Ovary (tissue), 9 donors: ENCODE results near the gene TRAF3. TPM values are rescaled to one million over a fixed set of nuclear protein-coding genes. Genes with fewer than 3 reads are reported as not detected.

Experiments used
- DNase-seq, 5 donors: peaks; one replicate each; pipeline ENCODE4 v3.0.0-alpha.2; 2019 to 2020
- H3K27ac ChIP-seq, 2 donors: fragments of 200-600 bp; one replicate each; pipeline versions ENCODE4 v1.5.1 to v1.8.0; 2019 to 2022
- H3K27me3 ChIP-seq: fragments of 200-600 bp; one replicate; pipeline ENCODE4 v1.8.0; 2022
- H3K36me3 ChIP-seq: fragments of 200-600 bp; sonication (generic); one replicate; pipeline ENCODE4 v1.5.1; 2019
- H3K4me1 ChIP-seq: one replicate; pipeline ENCODE4 v1.8.1; 2013; ENCODE audit warnings: mild to moderate bottlenecking, moderate library complexity; ENCODE audit not compliant: insufficient read depth
- H3K4me3 ChIP-seq: fragments of 200-600 bp; sonication (generic); one replicate; pipeline ENCODE4 v1.5.1; 2017
- H3K9me3 ChIP-seq, 2 donors: fragments of 200-600 bp in 1 of 2; sonication (generic) in 1 of 2; one replicate each; pipeline versions ENCODE4 v1.5.1 to v1.8.1; 2013 to 2019; ENCODE audit warnings: mild to moderate bottlenecking in 1 of 2, moderate library complexity in 1 of 2
- CTCF ChIP-seq, 3 donors: fragments of 450-650 bp in 2 of 3; fragments of 200-600 bp in 1 of 3; IDR thresholded peaks; one replicate each; pipeline versions ENCODE4 v1.5.1 to v1.8.0; 2016 to 2022; ENCODE audit warnings: antibody characterized with exemption in 3 of 3, mild to moderate bottlenecking in 1 of 3
- EP300 ChIP-seq: sonication (generic); formaldehyde crosslinking; IDR thresholded peaks from one replicate; pipeline ENCODE4 v1.6.1; 2017; ENCODE audit warnings: antibody characterized with exemption
- POLR2A ChIP-seq: fragments of 450-650 bp; IDR thresholded peaks from one replicate; pipeline ENCODE4 v1.6.1; 2017; ENCODE audit warnings: antibody characterized with exemption, mild to moderate bottlenecking, moderate library complexity
- WGBS, 3 donors: extraction: QIAGEN DNeasy Blood & Tissue Kit in 1 of 3; methylation state at CpG; one replicate each; pipeline versions ENCODE4 v1.1.5 to v1.1.7; 2013 to 2017; 5-methylcytosine and 5-hydroxymethylcytosine counted together
- intact Hi-C, 4 donors: fragments of 100-400 bp; cut with DNase I; formaldehyde crosslinking; loops; one replicate each; pipeline versions ENCODE4 v1.11.0 to v1.15.1; 2022 to 2023
- polyA plus RNA-seq, 2 donors: library from polyadenylated mRNA; stranded (reverse); fragments of 200-250 nt in 1 of 2; fragments of 350-450 nt in 1 of 2; fragmentation: Illumina TruSeq in 1 of 2; extraction: RNeasy Lipid Tissue Mini Kit (QIAGEN cat#74804) in 1 of 2; gene quantifications; one replicate each; pipeline ENCODE4 v1.2.3, GENCODE V29; 2013 to 2014
- total RNA-seq, 7 donors: library from RNA; depleted of rRNA in 2 of 7; stranded (reverse); fragments of >200 nt in 2 of 7; fragmentation: NEBNext Ultra II Directional in 3 of 7; extraction: Animal tissue kit (Norgen Biotek cat#: 25700) in 3 of 7; gene quantifications; one replicate each; pipeline versions ENCODE4 v1.1.0 to v1.2.4, GENCODE V29; 2016 to 2023
- donor health status: DM: no; HTN: no; CAD: no; lungs with moderate emphysema.
- donor health status: DM: no; HTN: no; CAD: no.
- donor health status: Bipolar disorder and iron deficiency.
- donor health status: DM: yes; HTN: yes; CAD: no.
- donor health status: DM: no; HTN: no; CAD: no.
- donor health status: DM: yes; HTN: yes; CAD: no.

The TRAF3 gene
- total and polyA plus RNA-seq, 9 donors = 2.9 to 17.0 (median 11.4) TPM

- Histone ChIP-seq H3K9me3 (no peaks in the 10 kb centered on the region), H3K4me3 (no peak overlapping the region), H3K27me3 (no peaks in the 10 kb centered on the region), H3K4me1 (no peaks in the 10 kb centered on the region), H3K27ac (no peak overlapping the region), H3K36me3 (no peaks in the 10 kb centered on the region)
- no peak for DNase-seq
- TF ChIP-seq CTCF (IDR thresholded peaks at IDR 0.05) (no peak), POLR2A (no peak), EP300 (no peak)
- intact Hi-C loops = no loop called here
- 83% methylated on average over 7 of the region's 7 CpGs for WGBS, 3 donors
These were observed 7.8 kb downstream of the TRAF3 start for GRCh38 chr14:102784892-102785594.

- intact Hi-C loops = no loop called here
- Histone ChIP-seq H3K9me3 (no peaks in the 10 kb centered on the region), H3K27ac (no peak overlapping the region), H3K27me3 (no peaks in the 10 kb centered on the region), H3K4me3 (no peak overlapping the region), H3K36me3 (no peaks in the 10 kb centered on the region), H3K4me1 (no peaks in the 10 kb centered on the region)
- WGBS, 3 donors = 86 to 90% (median 90%) methylated on average over 3 of the region's 3 CpGs
- TF ChIP-seq EP300 (no peak), POLR2A (no peak), CTCF (IDR thresholded peaks at IDR 0.05) (no peak)
- no peak for DNase-seq
These were observed 8.3 kb downstream of the TRAF3 start for GRCh38 chr14:102785595-102785963.

- H3K4me3 ChIP-seq = no peak overlapping the region
- H3K4me1 ChIP-seq = no peaks in the 10 kb centered on the region
- intact Hi-C loops = no loop called here
- DNase-seq = no peak
- no peaks in the 10 kb centered on the region for H3K36me3 ChIP-seq
- no peaks in the 10 kb centered on the region for H3K9me3 ChIP-seq
- 86 to 92% (median 90%) methylated on average over 4 of the region's 4 CpGs for WGBS, 3 donors
- TF ChIP-seq POLR2A (no peak), CTCF (IDR thresholded peaks at IDR 0.05) (no peak), EP300 (no peak)
- no peak overlapping the region for H3K27ac ChIP-seq
- no peaks in the 10 kb centered on the region for H3K27me3 ChIP-seq
These were observed 9.5 kb downstream of the TRAF3 start for GRCh38 chr14:102786768-102787167.

GRCh38 chr14:102789349-102789748 lies 12.1 kb downstream of the TRAF3 start:
- no peak for DNase-seq
- 88 to 92% (median 91%) methylated on average over 5 of the region's 5 CpGs for WGBS, 3 donors
- Histone ChIP-seq H3K27me3 (no peaks in the 10 kb centered on the region), H3K4me1 (no peaks in the 10 kb centered on the region), H3K36me3 (no peaks in the 10 kb centered on the region), H3K27ac (no peak overlapping the region), H3K4me3 (no peak overlapping the region), H3K9me3 (no peaks in the 10 kb centered on the region)
- TF ChIP-seq EP300 (no peak), CTCF (IDR thresholded peaks at IDR 0.05) (no peak), POLR2A (no peak)
- intact Hi-C loops = no loop called here
